ENCODE data around the gene GDF15.
A peak's percentile ranks its signal among the peaks of the same experiment; 100 is the strongest.

Gene GDF15

GRCh38 chr19:18418029-18418482 lies 32.1 kb downstream of the GDF15 start:
- H3K9ac ChIP-seq (ENCODE audit: low read length): peak overlapping the region; percentile 95
- H2AK5ac ChIP-seq (ENCODE audit: low read length, severe bottlenecking): peak overlapping the region; percentile 96
- peak overlapping the region; percentile 99 to 100 for H2BK12ac ChIP-seq (ENCODE audit: low read length in 2 of 2)
- peaks cover 0 to 7% of the 10 kb centered on the region in 2 experiments for H3K36me3 ChIP-seq (ENCODE audit: control insufficient read depth in 1 of 2, insufficient read depth in 2 of 2, low read depth in 1 of 2, low read length in 2 of 2)
- H3K18ac ChIP-seq (ENCODE audit: low read depth in 1 of 2, low read length in 2 of 2): peak overlapping the region; percentile 98 to 100
- H2AFZ ChIP-seq (ENCODE audit: low read depth, low read length): no peak overlapping the region
- H4K8ac ChIP-seq (ENCODE audit: low read length): peak overlapping the region; percentile 100
- peak overlapping the region; percentile 99 for H4K91ac ChIP-seq (ENCODE audit: low read length)
- H3K27ac ChIP-seq (ENCODE audit: low read length, poor library complexity, severe bottlenecking): peak overlapping the region; percentile 84
- H2BK120ac ChIP-seq (ENCODE audit: low read depth, low read length): peak overlapping the region; percentile 95
- peak overlapping the region; percentile 41 to 73 for H3K4me3 ChIP-seq (ENCODE audit: insufficient read depth in 1 of 2, low read depth in 1 of 2, low read length in 2 of 2)
- H2BK5ac ChIP-seq (ENCODE audit: low read depth, low read length, poor library complexity, severe bottlenecking): peak overlapping the region; percentile 35
- 10% methylated on average over 27 of the region's 30 CpGs for WGBS
- peak overlapping the region; percentile 67 for H3K4me2 ChIP-seq (ENCODE audit: low read length, poor library complexity, severe bottlenecking)
- H3K79me1 ChIP-seq (replicated peaks; ENCODE audit: low read length, poor library complexity, severe bottlenecking): peaks cover under 1% of the 10 kb centered on the region
- peak overlapping the region in 1 of 2 experiments; percentile 62 for H3K23ac ChIP-seq (ENCODE audit: low read length in 2 of 2)
- H3K27me3 ChIP-seq (ENCODE audit: control insufficient read depth in 1 of 2, insufficient read depth in 1 of 2, low read length in 2 of 2): no peaks in the 10 kb centered on the region
- H3K9me3 ChIP-seq (ENCODE audit: control insufficient read depth, low read length): no peaks in the 10 kb centered on the region
- H3K4me1 ChIP-seq (ENCODE audit: control insufficient read depth, insufficient read depth, low read depth, low read length): peaks cover 66% of the 10 kb centered on the region
- H3K14ac ChIP-seq (ENCODE audit: low read length in 2 of 2): peak overlapping the region in 1 of 2 experiments; percentile 98
- DNase-seq: no peak
- peak overlapping the region; percentile 95 to 97 for H3K4ac ChIP-seq (ENCODE audit: low read depth in 1 of 2, low read length in 2 of 2)
- peak overlapping the region; percentile 92 for H2BK15ac ChIP-seq (ENCODE audit: low read depth, poor library complexity, severe bottlenecking)

DNA sequence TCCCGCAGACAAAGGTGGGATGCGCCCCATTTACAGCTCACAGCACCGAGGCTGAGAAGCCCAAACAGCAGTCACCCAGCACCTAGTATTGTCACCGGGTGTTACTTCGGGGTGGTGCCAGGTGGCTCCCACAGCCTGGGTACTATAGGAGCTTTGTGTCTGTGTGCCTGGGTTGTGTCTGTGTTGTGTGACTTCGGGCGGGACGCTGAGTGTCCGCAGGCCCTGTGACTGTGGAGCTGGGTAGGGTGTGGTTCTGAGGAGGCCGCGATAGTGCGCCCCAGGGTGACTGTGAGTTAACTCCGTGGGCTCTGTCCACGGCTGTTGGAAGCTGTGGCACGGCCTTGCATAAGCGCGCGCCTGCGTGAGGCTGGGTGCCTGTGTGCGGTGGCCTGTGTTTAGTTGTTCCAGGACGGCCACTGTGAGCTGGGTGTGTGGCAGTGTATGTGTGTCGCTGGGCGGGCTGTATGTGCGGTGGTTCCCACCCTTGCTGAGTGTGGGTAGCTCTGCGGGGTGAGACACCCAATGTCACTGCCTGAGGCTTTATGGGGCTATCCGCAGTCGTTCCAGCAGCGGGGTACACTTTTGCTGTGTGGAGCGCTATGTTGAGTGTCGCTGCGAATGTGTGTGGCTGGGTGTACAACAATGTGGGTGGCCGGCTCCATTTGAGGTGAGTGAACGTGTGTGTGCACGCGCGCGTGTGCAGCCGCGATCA lies 32.7 kb downstream of the GDF15 start:
- H3K36me3 ChIP-seq (ENCODE audit: control insufficient read depth in 1 of 2, insufficient read depth in 2 of 2, low read depth in 1 of 2, low read length in 2 of 2): peaks cover 0 to 11% of the 10 kb centered on the region in 2 experiments

DNA sequence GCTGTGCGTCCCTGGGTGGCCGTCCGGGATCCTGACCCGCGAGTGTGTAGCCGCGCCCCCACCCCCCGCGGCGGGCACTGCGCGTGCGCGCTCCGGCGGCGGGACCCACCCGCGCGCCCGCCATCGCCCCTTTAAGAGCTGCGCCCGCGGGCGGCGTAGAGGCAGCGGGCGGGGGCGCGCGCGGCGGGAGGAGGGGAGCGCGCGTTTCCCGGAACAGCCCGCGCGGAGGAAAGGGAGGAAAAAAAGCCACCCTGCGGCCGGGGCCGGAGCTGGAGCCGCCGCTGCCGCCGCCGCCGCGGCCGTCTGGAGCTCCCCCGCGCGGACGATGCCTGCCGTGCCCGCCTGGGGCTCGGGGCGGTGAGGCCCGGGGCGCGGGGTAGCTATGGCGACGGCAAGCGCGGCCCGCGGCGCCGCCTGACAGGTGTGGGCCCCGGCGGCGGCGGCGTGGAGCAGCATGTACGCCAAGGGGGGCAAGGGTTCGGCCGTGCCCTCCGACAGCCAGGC lies 33.3 kb downstream of the GDF15 start, which contains the start of gene SSBP4:
Gene SSBP4, plus strand, starts transcription at position 204 of the 504 bp plus-strand sequence. Its CDS starts 251 bp downstream, at position 455.
- Histone ChIP-seq H2AFZ (ENCODE audit: low read depth, low read length) (no peak within 1 kb of the TSS), H3K27me3 (ENCODE audit: control insufficient read depth in 1 of 2, insufficient read depth in 1 of 2, low read length in 2 of 2) (no peaks in the 10 kb centered on the region), H2AK5ac (ENCODE audit: low read length, severe bottlenecking) (peak within 1 kb of the TSS; percentile 22), H3K36me3 (ENCODE audit: control insufficient read depth in 1 of 2, insufficient read depth in 2 of 2, low read depth in 1 of 2, low read length in 2 of 2) (peaks cover 0 to 13% of the 10 kb centered on the region in 2 experiments), H2BK120ac (ENCODE audit: low read depth, low read length) (peak within 1 kb of the TSS; percentile 95), H3K4me2 (ENCODE audit: low read length, poor library complexity, severe bottlenecking) (peak within 1 kb of the TSS; percentile 82), H3K18ac (ENCODE audit: low read depth in 1 of 2, low read length in 2 of 2) (peak within 1 kb of the TSS; percentile 98 to 100), H2BK15ac (ENCODE audit: low read depth, poor library complexity, severe bottlenecking) (peak within 1 kb of the TSS; percentile 92), H2BK12ac (ENCODE audit: low read length in 2 of 2) (peak within 1 kb of the TSS; percentile 99 to 100), H3K9ac (ENCODE audit: low read length) (peak within 1 kb of the TSS; percentile 95), H4K8ac (ENCODE audit: low read length) (peak within 1 kb of the TSS; percentile 100), H3K23ac (ENCODE audit: low read length in 2 of 2) (peak within 1 kb of the TSS in 1 of 2 experiments; percentile 50), H2BK5ac (ENCODE audit: low read depth, low read length, poor library complexity, severe bottlenecking) (peak within 1 kb of the TSS; percentile 24), H3K79me1 (replicated peaks; ENCODE audit: low read length, poor library complexity, severe bottlenecking) (peaks cover 2% of the 10 kb centered on the region), H3K27ac (ENCODE audit: low read length, poor library complexity, severe bottlenecking) (peak within 1 kb of the TSS; percentile 84), H3K9me3 (ENCODE audit: control insufficient read depth, low read length) (no peaks in the 10 kb centered on the region), H3K4me3 (ENCODE audit: insufficient read depth in 1 of 2, low read depth in 1 of 2, low read length in 2 of 2) (peak within 1 kb of the TSS; percentile 76 to 88), H3K4me1 (ENCODE audit: control insufficient read depth, insufficient read depth, low read depth, low read length) (peaks cover 70% of the 10 kb centered on the region), H3K14ac (ENCODE audit: low read length in 2 of 2) (peak within 1 kb of the TSS in 1 of 2 experiments; percentile 80), H3K4ac (ENCODE audit: low read depth in 1 of 2, low read length in 2 of 2) (peak within 1 kb of the TSS; percentile 95 to 97), H4K91ac (ENCODE audit: low read length) (peak within 1 kb of the TSS; percentile 99)
- DNase-seq: peak; percentile 82
- WGBS: 3% methylated on average over 21 of the region's 80 CpGs

More for the DNA sequence above, 32.7 kb downstream of the GDF15 start:
- H3K18ac ChIP-seq (ENCODE audit: low read depth in 1 of 2, low read length in 2 of 2): peak overlapping the region; percentile 98 to 100
- H4K91ac ChIP-seq (ENCODE audit: low read length): peak overlapping the region; percentile 99
- peak overlapping the region; percentile 100 for H4K8ac ChIP-seq (ENCODE audit: low read length)
- H2BK15ac ChIP-seq (ENCODE audit: low read depth, poor library complexity, severe bottlenecking): peak overlapping the region; percentile 92
- H3K4ac ChIP-seq (ENCODE audit: low read depth in 1 of 2, low read length in 2 of 2): peak overlapping the region; percentile 95 to 97
- peaks cover 2% of the 10 kb centered on the region for H3K79me1 ChIP-seq (replicated peaks; ENCODE audit: low read length, poor library complexity, severe bottlenecking)
- peak overlapping the region; percentile 14 for H2AK5ac ChIP-seq (ENCODE audit: low read length, severe bottlenecking)
- peak overlapping the region; percentile 84 for H3K27ac ChIP-seq (ENCODE audit: low read length, poor library complexity, severe bottlenecking)
- H3K9me3 ChIP-seq (ENCODE audit: control insufficient read depth, low read length): no peaks in the 10 kb centered on the region
- 33% methylated on average over 35 of the region's 39 CpGs for WGBS
- H3K27me3 ChIP-seq (ENCODE audit: control insufficient read depth in 1 of 2, insufficient read depth in 1 of 2, low read length in 2 of 2): no peaks in the 10 kb centered on the region
- no peak overlapping the region for H2AFZ ChIP-seq (ENCODE audit: low read depth, low read length)
- peak overlapping the region; percentile 73 to 76 for H3K4me3 ChIP-seq (ENCODE audit: insufficient read depth in 1 of 2, low read depth in 1 of 2, low read length in 2 of 2)
- H2BK120ac ChIP-seq (ENCODE audit: low read depth, low read length): peak overlapping the region; percentile 95
- H3K23ac ChIP-seq (ENCODE audit: low read length in 2 of 2): peak overlapping the region in 1 of 2 experiments; percentile 35
- H3K4me2 ChIP-seq (ENCODE audit: low read length, poor library complexity, severe bottlenecking): peak overlapping the region; percentile 51
- H2BK12ac ChIP-seq (ENCODE audit: low read length in 2 of 2): peak overlapping the region; percentile 99 to 100
- peak overlapping the region in 1 of 2 experiments; percentile 80 for H3K14ac ChIP-seq (ENCODE audit: low read length in 2 of 2)
- DNase-seq: peak; percentile 68
- H3K4me1 ChIP-seq (ENCODE audit: control insufficient read depth, insufficient read depth, low read depth, low read length): peaks cover 68% of the 10 kb centered on the region
- peak overlapping the region; percentile 95 for H3K9ac ChIP-seq (ENCODE audit: low read length)
- no peak overlapping the region for H2BK5ac ChIP-seq (ENCODE audit: low read depth, low read length, poor library complexity, severe bottlenecking)

All from mesenchymal stem cell (in vitro differentiated cells and primary cell).